ENCODE results near the gene CLEC4M.
A peak's percentile ranks its signal among the peaks of the same experiment; 100 is the strongest.
"Not testable (repeated sequence)": the region's sequence is repeated elsewhere in the genome, so short reads cannot be mapped to it uniquely, and the experiment has no call there.

CLEC4M gene

GRCh38 chr19:7799640-7800355 is 36.8 kb downstream of the CLEC4M start:
- DNase-seq (ENCODE audit: insufficient read length, low spot score) (peak; percentile 61), FAIRE-seq (no peak)

- no peak for DNase-seq (ENCODE audit: insufficient read length, low spot score)
These were observed 38.1 kb downstream of the CLEC4M start for GRCh38 chr19:7801020-7801570.

GRCh38 chr19:7806234-7806633 is 43.2 kb downstream of the CLEC4M start:
- FAIRE-seq (no peak), DNase-seq (ENCODE audit: insufficient read length, low spot score) (no peak)

More at GRCh38 chr19:7801020-7801570, 38.1 kb downstream of the CLEC4M start:
- no peak for FAIRE-seq

- FAIRE-seq (no peak), DNase-seq (ENCODE audit: insufficient read length, low spot score) (no peak)
These were observed 43.8 kb downstream of the CLEC4M start for GRCh38 chr19:7806876-7807275.

GRCh38 chr19:7808108-7808507 is 45.1 kb downstream of the CLEC4M start:
- FAIRE-seq (no peak), DNase-seq (ENCODE audit: insufficient read length, low spot score) (no peak)

GRCh38 chr19:7811989-7812388 is 48.9 kb downstream of the CLEC4M start:
- no peak for DNase-seq (ENCODE audit: insufficient read length, low spot score)

GRCh38 chr19:7815325-7815724 is 52.3 kb downstream of the CLEC4M start:
- FAIRE-seq (peak; percentile 13), DNase-seq (ENCODE audit: insufficient read length, low spot score) (no peak)

More at GRCh38 chr19:7811989-7812388, 48.9 kb downstream of the CLEC4M start:
- no peak for FAIRE-seq

GRCh38 chr19:7816040-7816439 is 53.0 kb downstream of the CLEC4M start:
- not testable (repeated sequence) for DNase-seq (ENCODE audit: insufficient read length, low spot score); FAIRE-seq

GRCh38 chr19:7817801-7818200 is 54.8 kb downstream of the CLEC4M start:
- no peak for FAIRE-seq
- DNase-seq (ENCODE audit: insufficient read length, low spot score) = no peak

- DNase-seq (ENCODE audit: insufficient read length, low spot score) = no peak
These were observed 55.8 kb downstream of the CLEC4M start for GRCh38 chr19:7818806-7819205.

More at GRCh38 chr19:7818806-7819205, 55.8 kb downstream of the CLEC4M start:
- no peak for FAIRE-seq
